ENCODE data around the gene SLC7A14. TPM values are rescaled to one million over a fixed set of nuclear protein-coding genes. Genes with fewer than 3 reads are reported as not detected.
"Not testable (repeated sequence)": the region's sequence is repeated elsewhere in the genome, so short reads cannot be mapped to it uniquely, and the experiment has no call there.

Gene SLC7A14
- total RNA-seq, 4 donors from 2014 or later = not detected

GRCh38 chr3:170585008-170585936 is 603 bp downstream of the SLC7A14 start:
- 4 to 8% methylated on average over 18 to 61 of the region's 81 CpGs for WGBS, 2 donors
- no peak for DNase-seq (ENCODE audit: low spot score in 2 of 2)
- TF ChIP-seq, protein P1, sequence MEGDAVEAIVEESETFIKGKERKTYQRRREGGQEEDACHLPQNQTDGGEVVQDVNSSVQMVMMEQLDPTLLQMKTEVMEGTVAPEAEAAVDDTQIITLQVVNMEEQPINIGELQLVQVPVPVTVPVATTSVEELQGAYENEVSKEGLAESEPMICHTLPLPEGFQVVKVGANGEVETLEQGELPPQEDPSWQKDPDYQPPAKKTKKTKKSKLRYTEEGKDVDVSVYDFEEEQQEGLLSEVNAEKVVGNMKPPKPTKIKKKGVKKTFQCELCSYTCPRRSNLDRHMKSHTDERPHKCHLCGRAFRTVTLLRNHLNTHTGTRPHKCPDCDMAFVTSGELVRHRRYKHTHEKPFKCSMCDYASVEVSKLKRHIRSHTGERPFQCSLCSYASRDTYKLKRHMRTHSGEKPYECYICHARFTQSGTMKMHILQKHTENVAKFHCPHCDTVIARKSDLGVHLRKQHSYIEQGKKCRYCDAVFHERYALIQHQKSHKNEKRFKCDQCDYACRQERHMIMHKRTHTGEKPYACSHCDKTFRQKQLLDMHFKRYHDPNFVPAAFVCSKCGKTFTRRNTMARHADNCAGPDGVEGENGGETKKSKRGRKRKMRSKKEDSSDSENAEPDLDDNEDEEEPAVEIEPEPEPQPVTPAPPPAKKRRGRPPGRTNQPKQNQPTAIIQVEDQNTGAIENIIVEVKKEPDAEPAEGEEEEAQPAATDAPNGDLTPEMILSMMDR (IDR thresholded peaks at IDR 0.05) = no peak
- TF ChIP-seq POLR2A (IDR thresholded peaks at IDR 0.05) = no peak
- intact Hi-C loops (cut with DNase I; ENCODE audit: low total_unique reads) = no loop called here
- no peak overlapping the region for H3K4me3 ChIP-seq (ENCODE audit: low read depth, poor library complexity, severe bottlenecking)

DNA sequence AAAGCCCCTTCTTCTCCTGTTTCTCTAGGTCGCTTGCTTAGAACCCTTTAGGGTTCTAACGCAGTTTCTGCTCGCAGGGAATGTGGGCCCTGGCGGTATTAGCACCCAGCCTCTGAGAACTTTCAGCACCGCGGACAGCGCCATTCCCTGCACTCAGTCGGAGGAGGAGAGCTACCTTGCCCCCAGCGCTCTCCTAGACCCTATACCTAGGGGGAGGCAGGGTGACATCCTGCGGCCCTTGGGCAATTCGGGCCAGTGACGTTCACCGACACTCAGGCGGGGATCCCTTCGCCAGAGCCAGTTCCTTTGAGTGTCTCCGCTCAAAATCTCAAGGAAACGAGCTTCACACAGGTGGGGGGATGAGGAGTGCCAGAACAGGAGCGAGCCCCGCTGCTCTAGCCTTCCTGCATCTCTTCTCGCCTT is 1.3 kb downstream of the SLC7A14 start:
- DNase-seq (ENCODE audit: low spot score in 2 of 2) = peak; percentile 22 to 91
- no peak for TF ChIP-seq POLR2A (IDR thresholded peaks at IDR 0.05)
- TF ChIP-seq, protein P1 (IDR thresholded peaks at IDR 0.05) = no peak
- WGBS, 2 donors = 4 to 6% methylated on average over 20 of the region's 20 CpGs
- H3K4me3 ChIP-seq (ENCODE audit: low read depth, poor library complexity, severe bottlenecking) = no peak overlapping the region
- intact Hi-C loops (cut with DNase I; ENCODE audit: low total_unique reads) = no loop called here

GRCh38 chr3:170579646-170580045 is 6.2 kb downstream of the SLC7A14 start:
- DNase-seq (ENCODE audit: low spot score in 2 of 2) = no peak
- WGBS, 2 donors = 68 to 71% methylated on average over 3 of the region's 3 CpGs
- TF ChIP-seq, protein P1 (IDR thresholded peaks at IDR 0.05) = no peak
- TF ChIP-seq POLR2A (IDR thresholded peaks at IDR 0.05) = no peak
- intact Hi-C loops (cut with DNase I; ENCODE audit: low total_unique reads) = no loop called here
- no peak overlapping the region for H3K4me3 ChIP-seq (ENCODE audit: low read depth, poor library complexity, severe bottlenecking)

- TF ChIP-seq, protein P1 (IDR thresholded peaks at IDR 0.05) = no peak
- TF ChIP-seq POLR2A (IDR thresholded peaks at IDR 0.05) = no peak
- intact Hi-C loops (cut with DNase I; ENCODE audit: low total_unique reads) = no loop called here
- no peak overlapping the region for H3K4me3 ChIP-seq (ENCODE audit: low read depth, poor library complexity, severe bottlenecking)
- 46 to 48% methylated on average over 3 of the region's 3 CpGs for WGBS, 2 donors
- no peak for DNase-seq (ENCODE audit: low spot score in 2 of 2)
These were observed 13.1 kb downstream of the SLC7A14 start for GRCh38 chr3:170572665-170573253.

- H3K4me3 ChIP-seq (ENCODE audit: low read depth, poor library complexity, severe bottlenecking); intact Hi-C loops (cut with DNase I; ENCODE audit: low total_unique reads); DNase-seq (ENCODE audit: low spot score in 2 of 2): not testable (repeated sequence)
- WGBS, 2 donors = no CpG with 5 or more reads among the region's 1 CpG
These were observed 18.3 kb downstream of the SLC7A14 start for GRCh38 chr3:170567598-170567997.

- TF ChIP-seq, protein P1 (IDR thresholded peaks at IDR 0.05) = no peak
- no peak for TF ChIP-seq POLR2A (IDR thresholded peaks at IDR 0.05)
- H3K4me3 ChIP-seq (ENCODE audit: low read depth, poor library complexity, severe bottlenecking) = no peak overlapping the region
- WGBS, 2 donors = 94 to 100% methylated on average over 2 of the region's 2 CpGs
- DNase-seq (ENCODE audit: low spot score in 2 of 2) = no peak
- intact Hi-C loops (cut with DNase I; ENCODE audit: low total_unique reads) = no loop called here
These were observed 19.5 kb downstream of the SLC7A14 start for GRCh38 chr3:170566413-170566812.
